ENCODE results near the gene RALGPS2.
"Not testable (repeated sequence)": the region's sequence is repeated elsewhere in the genome, so short reads cannot be mapped to it uniquely, and the experiment has no call there.

Gene RALGPS2

DNA sequence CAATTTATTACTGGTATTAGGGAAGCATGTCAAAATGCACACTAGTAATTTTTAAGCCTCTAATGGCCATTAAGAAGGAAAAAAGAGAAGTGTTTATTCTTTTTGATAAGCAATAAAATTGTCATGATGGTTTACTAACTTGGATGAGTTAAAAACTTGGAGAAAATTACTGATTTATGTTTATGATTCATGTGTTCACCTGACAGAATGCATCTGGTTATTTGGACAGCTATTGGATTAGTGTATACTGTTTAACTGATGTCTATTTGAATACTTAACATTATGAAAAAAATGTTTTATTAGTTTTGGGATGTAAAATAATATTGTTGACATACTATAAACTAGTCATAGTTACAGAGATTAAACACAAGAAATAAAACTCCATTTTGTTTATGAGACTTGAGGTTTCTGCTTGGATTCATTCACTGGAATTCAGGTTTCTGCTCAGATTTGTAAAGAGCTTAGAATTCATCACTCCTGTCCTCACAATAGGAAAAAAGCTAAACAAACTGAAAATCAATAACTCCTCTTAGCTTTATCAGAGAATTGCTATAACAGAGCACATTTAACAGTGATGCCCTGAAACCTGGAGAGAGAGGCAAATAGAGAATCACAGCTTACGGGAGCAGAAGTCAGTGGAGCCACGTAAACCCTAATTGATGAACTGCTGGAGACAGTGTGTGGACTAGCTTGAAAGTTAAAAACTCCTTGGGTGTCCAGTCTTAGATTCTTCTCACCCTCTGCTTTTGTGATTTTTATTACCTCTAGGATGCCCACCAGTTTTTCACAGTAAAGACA lies 56.7 kb downstream of the RALGPS2 start:
- DNase-seq = no peak

- no peak for DNase-seq
These were observed 59.1 kb downstream of the RALGPS2 start for GRCh38 chr1:178784131-178784536.

- DNase-seq = no peak
These were observed 67.3 kb downstream of the RALGPS2 start for GRCh38 chr1:178792394-178792793.

DNA sequence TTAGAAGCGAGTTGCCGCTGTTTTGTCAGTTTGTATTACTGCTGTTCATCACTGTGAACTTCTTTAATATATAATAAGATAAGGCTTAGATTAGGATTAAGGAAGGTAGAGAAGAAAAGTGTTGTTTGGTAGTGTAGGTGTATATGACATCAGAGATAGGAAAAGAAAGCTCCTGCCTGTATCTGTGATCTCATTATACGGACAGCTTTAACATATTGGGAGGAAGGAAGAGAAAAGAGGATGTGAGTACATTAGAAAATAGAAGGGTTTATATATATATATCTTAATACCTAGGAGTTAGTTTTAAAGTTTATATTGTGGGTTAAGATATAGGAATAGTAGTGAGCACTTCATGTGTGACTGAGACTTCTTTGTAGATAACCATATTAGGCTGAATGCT lies 71.0 kb downstream of the RALGPS2 start:
- no peak for DNase-seq

- DNase-seq = no peak
These were observed 72.5 kb downstream of the RALGPS2 start for GRCh38 chr1:178797590-178797989.

DNA sequence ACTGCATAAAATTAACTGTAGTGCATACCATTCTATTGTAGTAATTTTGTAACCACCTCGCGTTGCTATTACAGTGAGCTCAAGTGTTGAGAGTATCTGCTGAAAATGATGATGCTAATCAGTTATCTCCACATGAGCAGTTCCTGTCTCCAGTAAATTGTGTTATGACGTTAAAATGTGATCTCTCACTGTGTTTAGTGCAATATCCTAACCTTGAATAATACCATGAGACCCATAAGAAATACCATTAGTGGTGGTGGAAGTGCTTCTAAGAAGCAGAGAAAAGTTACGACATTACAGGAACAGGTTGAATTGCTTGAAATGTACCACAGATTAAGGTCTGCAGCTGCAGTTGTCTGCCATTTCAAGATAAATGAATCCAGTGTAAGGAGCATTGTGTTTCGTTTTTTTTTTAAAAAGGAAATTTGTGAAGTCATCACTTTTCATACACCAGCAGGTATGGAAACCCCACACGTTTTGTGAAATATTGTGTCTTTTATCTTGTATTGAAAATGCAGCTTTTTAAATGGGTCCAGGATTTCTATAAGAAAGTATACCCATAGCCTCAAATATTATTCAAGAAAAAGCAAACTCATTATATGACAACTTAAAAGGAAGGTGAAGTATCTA lies 73.3 kb downstream of the RALGPS2 start:
- DNase-seq = no peak

DNA sequence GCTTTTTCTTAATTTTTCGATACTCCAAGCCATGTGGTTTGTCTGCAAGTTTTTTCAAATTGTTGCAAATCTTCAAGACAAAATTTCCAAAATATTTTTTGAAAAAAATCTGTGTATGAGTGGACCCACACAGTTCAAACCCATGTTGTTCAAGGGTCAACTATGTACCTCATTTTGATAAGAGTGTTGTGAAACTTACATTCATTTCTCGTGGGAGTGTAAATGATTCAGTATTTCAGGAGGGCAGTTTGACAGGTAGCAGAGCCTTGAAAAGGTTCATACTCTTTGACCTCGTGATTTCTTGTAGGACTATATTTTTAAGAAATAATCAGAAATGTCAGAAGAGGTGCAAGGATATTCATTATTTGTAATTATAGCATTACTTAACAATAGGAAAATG lies 77.8 kb downstream of the RALGPS2 start:
- no peak for DNase-seq

DNA sequence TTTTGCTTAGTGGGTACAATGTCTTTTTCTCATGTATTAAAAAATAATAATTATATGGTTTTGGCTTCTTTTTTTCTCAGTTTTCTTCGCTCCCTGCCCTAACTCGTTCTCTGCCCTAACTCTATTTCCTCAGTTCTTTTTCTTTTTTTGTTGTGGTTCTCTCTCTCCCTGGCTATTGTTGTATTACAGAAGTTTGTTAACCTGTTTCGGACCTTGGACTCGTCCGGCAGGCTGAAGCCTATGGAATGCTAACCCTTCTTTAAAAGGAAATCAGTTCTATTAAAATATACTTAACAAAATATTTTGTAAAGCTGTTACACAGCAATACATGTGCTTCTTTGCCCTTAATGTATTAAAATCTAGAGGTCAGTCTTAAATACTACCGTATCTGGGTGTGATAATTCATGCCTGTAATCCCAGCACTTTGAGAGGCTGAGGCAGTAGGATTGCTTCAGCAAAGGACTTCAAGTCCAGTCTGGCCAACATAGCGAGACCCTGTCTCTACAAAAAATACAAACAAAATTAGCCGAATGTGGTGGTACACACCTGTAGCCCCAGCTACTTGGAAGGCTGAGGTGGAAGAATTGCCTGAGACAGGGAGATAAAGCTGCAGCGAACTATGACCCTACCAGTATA lies 81.7 kb downstream of the RALGPS2 start:
- no peak for DNase-seq

- DNase-seq = no peak
These were observed 83.5 kb downstream of the RALGPS2 start for GRCh38 chr1:178808529-178808928.

GRCh38 chr1:178810585-178810984 lies 85.5 kb downstream of the RALGPS2 start:
- DNase-seq = no peak

GRCh38 chr1:178818416-178818815 lies 93.4 kb downstream of the RALGPS2 start:
- DNase-seq = peak; percentile 21

DNA sequence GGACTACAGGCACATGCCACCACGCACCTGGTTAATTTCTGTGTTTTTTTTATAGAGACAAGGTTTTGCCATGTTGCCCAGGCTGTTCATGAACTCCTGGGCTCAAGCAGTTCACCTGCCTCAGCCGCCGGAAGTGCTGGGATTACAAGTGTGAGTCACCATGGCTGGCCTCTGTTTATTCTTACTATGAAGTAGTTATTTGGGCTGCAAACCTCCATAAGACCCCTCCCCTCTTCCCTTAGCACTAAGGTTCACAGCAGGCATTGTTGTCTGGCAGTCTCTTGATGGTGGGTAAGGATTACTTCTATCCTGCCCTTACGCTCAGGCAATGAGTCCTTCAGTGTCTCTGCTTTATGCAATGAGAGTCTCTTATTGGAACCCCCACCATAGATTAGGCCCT lies 94.1 kb downstream of the RALGPS2 start:
- DNase-seq = no peak

GRCh38 chr1:178821134-178821866 lies 96.3 kb downstream of the RALGPS2 start:
- DNase-seq = no peak

- no peak for DNase-seq
These were observed 100.1 kb downstream of the RALGPS2 start for GRCh38 chr1:178825167-178825566.

DNA sequence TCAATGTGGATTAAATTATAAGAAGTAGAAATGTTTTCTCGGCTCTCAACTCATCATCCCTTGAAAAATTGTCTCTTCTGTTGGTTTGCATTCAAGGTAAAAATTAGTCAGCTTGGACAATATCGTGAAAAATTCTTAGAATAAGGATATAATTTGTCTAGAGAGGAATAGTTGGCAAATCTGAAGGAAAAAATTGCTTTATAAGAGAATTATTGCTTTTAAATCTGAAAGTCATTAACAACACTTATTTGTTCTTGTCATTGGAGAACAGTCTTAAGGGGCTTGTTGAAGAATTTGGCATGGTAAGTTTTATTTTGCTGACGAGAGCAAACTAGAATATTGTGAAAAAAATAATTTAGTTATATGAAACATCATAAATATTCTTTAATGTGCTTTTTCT lies 119.4 kb downstream of the RALGPS2 start:
- DNase-seq = no peak

DNA sequence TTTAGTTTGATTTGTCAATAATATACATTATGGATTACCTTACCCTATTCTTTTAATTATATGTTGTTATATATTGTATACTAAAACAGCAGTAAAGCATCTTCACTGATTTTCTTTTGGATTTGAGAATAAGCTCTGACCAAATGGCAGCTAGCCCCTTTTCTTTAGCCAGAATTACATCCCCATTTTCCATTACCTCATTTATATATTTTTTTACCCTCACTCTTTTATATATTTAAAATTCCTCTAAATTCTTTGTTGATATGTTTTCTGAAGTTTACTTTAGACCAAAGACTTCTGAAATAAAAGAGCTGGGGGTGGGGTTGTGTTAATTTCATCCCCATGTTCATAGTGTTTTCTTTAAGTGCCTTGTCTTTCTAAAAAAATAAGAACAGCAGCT lies 121.3 kb downstream of the RALGPS2 start:
- DNase-seq = no peak

- peak; percentile 63 for DNase-seq
These were observed 122.4 kb downstream of the RALGPS2 start for GRCh38 chr1:178847396-178847849.

- DNase-seq = not testable (repeated sequence)
These were observed 122.9 kb downstream of the RALGPS2 start for GRCh38 chr1:178847919-178848318.

DNA sequence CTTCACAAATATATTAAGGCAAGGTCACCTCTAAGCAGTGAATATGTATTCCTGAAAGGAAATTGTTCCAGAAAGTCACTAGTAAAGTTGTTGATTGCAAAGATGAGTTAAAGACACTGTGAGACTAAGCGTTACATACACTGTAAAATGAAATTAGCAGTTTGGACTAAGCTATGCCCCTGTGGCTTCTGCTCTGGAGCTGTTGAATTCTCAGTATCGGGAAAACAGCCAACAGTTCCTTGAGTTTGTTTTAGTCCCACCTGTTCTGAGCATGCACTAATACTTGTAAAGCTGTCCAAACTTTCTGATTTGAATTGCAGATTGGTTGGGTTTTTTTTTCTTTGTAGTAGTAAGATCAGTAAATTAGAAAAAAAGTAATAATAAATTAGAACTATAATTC lies 124.9 kb downstream of the RALGPS2 start:
- DNase-seq = no peak

DNA sequence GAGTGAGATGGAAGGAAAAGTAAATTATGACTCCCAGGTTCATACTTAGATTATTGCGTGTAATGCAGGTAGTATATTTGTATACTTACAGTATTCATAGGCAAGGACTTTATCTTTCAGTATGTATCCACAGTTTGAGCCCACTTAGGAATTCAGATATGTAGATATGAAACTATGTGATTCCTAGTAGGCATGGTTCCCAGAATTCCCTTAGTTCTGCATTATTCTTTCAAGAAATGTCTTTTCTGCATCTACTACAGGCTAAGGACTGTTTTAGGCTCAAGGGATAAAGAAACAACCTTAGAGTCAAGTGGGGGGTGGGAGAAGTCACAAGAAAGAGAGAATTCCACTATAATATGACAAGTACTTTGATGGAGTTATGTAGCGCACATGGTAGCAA lies 132.1 kb downstream of the RALGPS2 start:
- DNase-seq = no peak

DNA sequence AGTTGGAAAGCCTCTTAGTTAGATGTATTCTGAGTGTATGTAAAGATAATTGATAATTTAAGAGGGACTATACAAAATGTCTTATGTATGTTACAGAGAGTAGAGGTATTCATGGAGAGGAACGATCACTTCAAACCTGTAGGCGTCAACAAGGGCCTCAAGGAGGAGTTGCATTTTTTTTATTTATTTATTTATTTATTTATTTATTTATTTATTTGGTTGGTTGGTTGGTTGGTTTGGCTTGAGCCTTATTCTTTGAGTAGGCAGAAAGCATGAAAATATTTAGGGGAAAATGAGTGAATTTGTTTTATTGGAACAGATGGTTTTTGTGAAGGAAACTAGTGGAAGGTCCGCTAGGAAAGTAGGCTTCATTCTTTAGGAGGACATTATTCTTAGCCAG lies 137.4 kb downstream of the RALGPS2 start:
- DNase-seq = no peak

- no peak for DNase-seq
These were observed 137.8 kb downstream of the RALGPS2 start for GRCh38 chr1:178862864-178863263.

- no peak for DNase-seq
These were observed 139.3 kb downstream of the RALGPS2 start for GRCh38 chr1:178864326-178864725.
